Dermis microvascular lymphatic vessel endothelial cell (primary cell): ENCODE data around the gene KLHL2. TPM values are rescaled to one million over a fixed set of nuclear protein-coding genes. Genes with fewer than 3 reads are reported as not detected.
A peak's percentile ranks its signal among the peaks of the same experiment; 100 is the strongest.
"Not testable (repeated sequence)": the region's sequence is repeated elsewhere in the genome, so short reads cannot be mapped to it uniquely, and the experiment has no call there.

ENCODE experiments used
- DNase-seq, 2 donors: peaks; one replicate each; pipeline versions ENCODE4 v3.0.0 to v3.0.0-alpha.2; 2010; ENCODE audit warnings: low read depth in 2 of 2
- total RNA-seq: library from RNA; depleted of rRNA; stranded (reverse); fragments of >200 nt; gene quantifications from 2 replicates; pipeline ENCODE4 v1.2.1, GENCODE V29; 2014

Gene KLHL2
- total RNA-seq = 23.0 and 26.3 TPM in 2 replicates

- DNase-seq = peak; percentile 42 to 91
Measured at GRCh38 chr4:165207431-165208220, at the start of gene KLHL2. KLHL2 (plus strand) TSS chr4:165207561; CDS start chr4:165207877, 316 bp downstream.

- DNase-seq = no peak
Measured at GRCh38 chr4:165158762-165159161, 48.6 kb upstream of the KLHL2 start.

- no peak for DNase-seq
Measured at GRCh38 chr4:165164257-165164656, 43.1 kb upstream of the KLHL2 start.

DNA sequence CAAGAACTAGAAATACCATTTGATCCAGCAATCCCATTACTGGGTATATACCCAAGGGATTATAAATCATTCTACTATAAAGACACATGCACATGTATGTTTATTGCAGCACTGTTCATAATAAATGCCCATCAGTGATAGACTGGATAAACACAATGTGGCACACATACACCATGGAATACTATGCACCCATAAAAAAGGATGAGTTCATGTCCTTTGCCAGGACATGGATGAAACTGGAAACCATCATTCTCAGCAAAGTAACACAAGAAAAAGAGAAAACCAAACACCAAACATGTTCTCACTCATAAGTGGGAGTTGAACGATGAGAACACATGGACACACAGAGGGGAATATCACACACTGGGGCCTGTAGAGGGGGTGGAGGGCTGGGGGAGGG, 40.5 kb upstream of the KLHL2 start:
- not testable (repeated sequence) for DNase-seq

GRCh38 chr4:165167650-165168049, 39.7 kb upstream of the KLHL2 start:
- DNase-seq = no peak

GRCh38 chr4:165170819-165171218, 36.5 kb upstream of the KLHL2 start:
- DNase-seq = no peak

- DNase-seq = not testable (repeated sequence)
Measured at GRCh38 chr4:165175470-165175869, 31.9 kb upstream of the KLHL2 start.

DNA sequence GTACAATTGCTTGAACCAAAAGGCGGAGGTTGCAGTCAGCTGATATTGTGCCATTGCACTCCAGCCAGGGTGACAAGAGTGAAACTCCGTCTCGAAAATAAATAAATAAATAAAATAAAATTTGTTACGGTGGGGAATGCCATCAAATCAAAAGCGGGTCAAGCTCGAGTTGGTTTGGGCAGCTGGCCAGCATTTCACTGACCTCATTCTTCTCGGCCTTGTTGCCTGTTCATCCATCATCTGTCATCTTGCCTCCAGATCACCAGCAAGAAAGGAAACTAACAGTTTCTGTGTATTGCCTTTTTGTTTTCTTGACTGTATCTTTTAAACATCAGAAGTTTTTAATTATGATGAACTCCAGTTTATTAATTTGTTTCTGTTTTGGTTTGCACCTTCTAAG, 31.5 kb upstream of the KLHL2 start:
- DNase-seq = no peak

- DNase-seq = no peak
Measured at GRCh38 chr4:165177725-165178666, 29.4 kb upstream of the KLHL2 start.

DNA sequence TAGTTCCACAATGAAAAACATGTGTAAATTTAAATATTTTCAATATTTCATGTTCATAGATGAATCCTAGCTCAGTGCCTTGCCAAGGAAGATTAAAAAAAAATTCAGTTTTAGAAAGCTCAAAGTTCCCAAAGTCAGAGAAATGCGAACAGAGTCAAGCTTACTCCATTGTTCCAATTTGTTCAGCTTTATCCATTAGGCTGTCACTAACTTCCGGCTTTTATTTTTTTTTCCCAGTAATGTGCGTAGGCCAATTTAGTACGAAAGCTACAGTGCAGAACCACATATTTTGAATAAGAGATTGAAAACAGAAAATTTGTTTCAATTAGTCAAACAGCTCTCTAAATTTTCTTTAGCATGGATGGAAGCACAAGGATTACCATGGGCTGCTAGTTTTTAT, 23.1 kb upstream of the KLHL2 start:
- DNase-seq = no peak

DNA sequence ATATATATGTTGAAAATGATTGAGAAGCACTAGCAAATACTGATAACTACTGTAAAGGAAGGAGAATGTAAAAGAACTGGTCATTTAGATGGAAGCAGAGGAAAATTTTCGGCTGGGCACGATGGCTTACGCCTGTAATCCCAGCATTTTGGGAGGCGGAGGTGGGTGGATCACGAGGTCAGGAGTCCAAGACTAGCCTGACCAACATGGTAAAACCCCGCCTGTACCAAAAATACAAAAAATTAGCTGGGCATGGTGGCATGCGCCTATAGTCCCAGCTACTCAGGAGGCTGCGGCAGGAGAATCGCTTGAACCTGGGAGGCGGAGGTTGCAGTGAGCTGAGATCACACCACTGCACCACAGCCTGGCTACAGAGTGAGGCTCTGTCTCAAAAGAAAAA, 22.4 kb upstream of the KLHL2 start:
- not testable (repeated sequence) for DNase-seq

GRCh38 chr4:165185448-165185847, 21.9 kb upstream of the KLHL2 start:
- no peak for DNase-seq

DNA sequence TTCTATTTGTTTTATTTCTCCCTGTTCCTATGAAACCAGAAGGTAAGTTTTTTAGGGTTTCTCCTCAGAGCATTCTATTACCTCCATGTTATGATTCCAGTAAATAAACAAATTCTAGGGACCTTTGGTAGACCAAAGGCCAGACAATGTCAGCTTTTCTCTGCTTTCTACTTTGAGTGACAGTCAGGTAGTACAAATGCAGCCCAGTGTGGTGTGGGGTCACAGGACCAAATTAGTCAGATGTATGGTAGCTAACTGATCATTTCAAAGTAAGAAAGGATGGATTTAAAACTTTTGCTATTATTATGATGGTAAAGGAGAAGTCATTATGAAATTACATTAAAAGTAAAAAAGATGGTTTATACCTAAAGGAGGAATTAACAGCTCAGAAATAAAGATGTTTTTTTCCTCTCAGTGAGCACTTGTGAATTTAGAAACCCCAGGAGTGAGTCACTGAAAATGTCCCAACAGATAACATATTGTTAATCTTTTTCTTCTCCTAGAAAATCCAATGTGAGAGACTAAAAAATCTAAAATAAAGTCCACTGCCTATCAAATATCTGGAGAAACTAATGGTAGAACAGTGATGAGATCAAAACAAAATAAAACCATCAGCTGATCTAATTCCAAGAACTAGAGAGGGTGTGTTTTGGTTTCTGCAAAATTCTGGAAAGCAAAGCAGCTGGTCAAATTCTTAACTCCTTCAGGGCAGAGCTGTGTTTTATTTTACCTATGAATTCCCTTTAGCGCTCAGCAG, 16.6 kb upstream of the KLHL2 start:
- no peak for DNase-seq

DNA sequence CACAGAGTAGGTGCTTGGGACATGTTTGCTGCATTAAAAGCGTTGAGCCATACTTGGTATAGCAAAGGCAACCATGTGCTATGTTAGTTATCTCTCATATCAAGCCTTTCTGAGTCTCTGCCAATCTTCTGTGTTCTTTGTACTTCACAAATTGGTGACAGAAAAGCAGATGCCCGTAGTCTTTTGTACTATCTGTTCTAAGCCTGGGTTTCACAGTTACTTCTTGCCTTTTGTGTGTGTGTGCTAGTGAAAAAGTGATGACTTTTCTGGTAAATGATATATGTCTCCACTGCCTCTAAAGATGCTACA, 16.1 kb upstream of the KLHL2 start:
- no peak for DNase-seq

DNA sequence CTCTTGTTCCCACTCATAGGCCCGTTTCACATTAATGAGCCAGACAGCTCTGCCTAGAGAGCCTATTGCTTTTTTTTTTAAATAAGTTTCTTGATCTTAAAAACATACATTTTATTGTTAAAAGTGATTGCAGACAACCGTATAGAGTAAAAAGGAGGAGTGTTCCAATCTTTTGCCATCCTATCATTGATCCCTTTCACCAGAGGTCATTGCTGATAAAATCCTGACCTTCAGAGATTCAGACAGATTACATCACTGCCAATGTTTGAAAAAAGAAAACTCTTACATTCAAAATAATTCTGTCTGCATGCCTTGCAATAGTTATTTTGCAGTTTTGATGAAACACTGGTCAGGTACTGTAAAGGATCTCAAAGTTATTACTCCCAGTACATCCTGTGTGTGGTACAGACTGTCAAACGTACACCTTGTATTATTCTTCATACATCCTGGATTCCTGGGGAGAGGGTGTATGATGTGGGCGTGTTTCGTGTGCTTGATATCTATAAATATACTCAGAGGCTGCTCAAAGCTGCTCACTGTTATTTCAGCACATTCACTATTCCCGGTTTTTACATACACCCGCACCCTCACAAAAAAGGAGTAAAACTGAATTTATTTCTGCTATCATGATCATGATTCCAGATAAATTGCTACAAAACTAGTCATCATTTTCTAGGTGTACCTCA, 15.4 kb upstream of the KLHL2 start:
- no peak for DNase-seq

DNA sequence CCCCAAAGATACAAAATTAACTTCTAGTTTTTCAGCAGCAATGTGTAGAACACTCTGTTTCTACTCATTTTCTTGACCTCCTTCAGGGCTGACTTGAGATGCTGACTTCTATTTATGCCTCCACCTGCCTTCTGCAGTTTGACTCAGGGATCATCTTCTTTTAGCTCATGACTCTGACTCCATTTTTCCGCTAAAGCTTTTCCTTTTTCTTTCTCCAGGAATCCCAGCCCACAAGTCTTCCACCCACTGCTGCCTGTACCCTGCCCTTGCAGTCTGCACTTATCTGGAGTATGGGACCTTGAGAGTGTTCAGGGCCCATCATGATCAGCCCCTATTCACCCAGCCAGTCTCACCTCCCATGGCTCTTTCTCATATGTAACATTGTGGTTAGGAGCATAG, 14.9 kb upstream of the KLHL2 start:
- no peak for DNase-seq

- no peak for DNase-seq
Measured at GRCh38 chr4:165192956-165193355, 14.4 kb upstream of the KLHL2 start.

GRCh38 chr4:165194368-165194767, 13.0 kb upstream of the KLHL2 start:
- no peak for DNase-seq

DNA sequence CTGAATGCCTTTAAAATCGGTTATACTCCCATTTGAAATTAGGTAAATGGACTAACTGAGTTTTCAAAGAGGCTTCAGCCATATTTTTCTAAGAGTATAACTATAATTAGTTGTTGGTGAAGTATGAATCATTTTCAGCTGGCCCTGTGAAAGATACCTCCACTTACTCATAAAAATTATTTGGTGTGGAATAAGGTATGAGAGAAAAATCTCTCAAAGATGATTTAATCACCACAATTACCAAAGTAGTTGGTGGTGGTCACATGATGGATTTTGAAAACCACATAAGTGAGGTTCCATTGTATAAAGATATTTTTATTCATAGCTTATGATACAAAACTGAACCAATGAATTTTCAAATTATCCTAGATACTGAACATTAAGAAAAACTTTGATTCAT, 9.0 kb upstream of the KLHL2 start:
- no peak for DNase-seq

DNA sequence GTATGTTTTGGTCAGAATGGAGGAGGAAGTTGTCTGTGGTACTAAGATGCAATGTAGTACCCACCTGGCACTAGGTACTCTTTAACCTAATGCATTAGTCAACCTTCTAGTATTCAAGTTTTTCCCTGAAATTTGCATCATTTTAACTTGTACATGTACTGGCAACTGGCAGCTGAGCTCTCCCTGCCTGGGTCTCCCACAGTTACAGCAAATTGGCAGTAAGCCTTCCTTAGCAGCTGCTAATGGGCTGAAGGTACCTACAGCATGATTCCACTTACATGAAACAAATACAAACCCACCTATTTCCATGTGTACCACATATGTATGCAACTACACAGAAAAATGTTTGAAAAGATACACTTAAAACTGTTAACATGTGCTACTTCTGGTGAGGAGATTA, 8.1 kb upstream of the KLHL2 start:
- no peak for DNase-seq

GRCh38 chr4:165199722-165200121, 7.6 kb upstream of the KLHL2 start:
- no peak for DNase-seq
